Measurements from ENCODE around the gene FAP. TPM values are rescaled to one million over a fixed set of nuclear protein-coding genes. Genes with fewer than 3 reads are reported as not detected.

FAP gene
- total RNA-seq, 2 experiments from 2014 or later, result not detected

DNA sequence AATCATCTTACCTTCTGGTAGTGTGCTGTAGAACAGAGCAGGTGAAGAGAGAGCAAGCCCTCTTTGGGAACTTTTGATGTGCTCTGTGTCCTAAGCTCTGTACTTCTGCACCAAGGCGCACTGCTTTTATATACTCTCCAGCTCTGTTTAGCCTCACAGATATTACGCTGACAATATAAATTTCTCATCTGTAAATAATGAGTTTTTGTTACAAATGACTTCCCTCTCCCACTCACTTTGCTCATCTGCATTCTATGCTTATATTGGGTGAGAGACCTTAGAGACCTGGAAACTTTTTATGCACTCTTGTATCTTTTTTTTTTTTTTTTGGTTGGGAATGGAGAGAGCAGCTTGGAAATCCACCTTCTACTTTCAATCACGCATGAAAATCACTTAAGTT lies 91.1 kb downstream of the FAP start, which contains the start of gene GCG:
Gene GCG (minus strand): TSS at position 101 of the 400 bp plus-strand sequence. CDS start 3,069 bp downstream, outside the sequence.
- ChIA-PET CTCF (interaction anchor here (0.7 to 5.4 kb wide), 3 partner anchors 69 to 565 kb away, joined by 3 to 51 read pairs (median 11); no protein-coding TSS in a partner anchor), POLR2A (no interaction called here)
- H3K27me3 Mint-ChIP-seq (ENCODE audit: low read depth), result peaks cover 44% of the 10 kb centered on the region
- no peaks in the 10 kb centered on the region for H3K9me3 Mint-ChIP-seq (ENCODE audit: insufficient read depth)
- ATAC-seq (no peak), DNase-seq (no peak)
- H3K4me1 Mint-ChIP-seq (ENCODE audit: low read depth), result peaks cover 2% of the 10 kb centered on the region
- no peak within 1 kb of the TSS for H3K4me3 Mint-ChIP-seq
- no peaks in the 10 kb centered on the region for H3K36me3 Mint-ChIP-seq (ENCODE audit: low read depth)
- no peak within 1 kb of the TSS for H3K27ac Mint-ChIP-seq

DNA sequence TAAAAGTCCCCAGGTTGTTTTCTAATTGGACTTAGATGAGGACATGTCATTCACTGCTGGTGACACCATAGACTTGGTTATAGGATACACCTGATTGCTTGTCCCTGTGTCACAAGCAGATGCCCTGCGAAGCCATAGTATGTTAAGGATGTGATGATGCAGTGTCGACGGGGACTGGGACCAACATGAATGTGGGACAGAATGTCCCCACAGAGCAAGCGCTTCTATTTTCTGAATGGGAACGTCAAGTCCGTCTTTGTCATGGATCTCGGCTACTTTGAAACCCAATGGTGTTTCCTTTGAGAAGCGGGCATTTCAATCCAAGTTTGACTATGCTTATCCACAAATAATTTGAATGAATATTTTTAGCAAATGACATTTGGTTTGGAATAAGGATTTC lies 93.3 kb downstream of the FAP start:
- ChIA-PET POLR2A (no interaction called here), CTCF (interaction anchor here (1.5 kb wide), 2 partner anchors 9 to 72 kb away, joined by 3 read pairs; no protein-coding TSS in a partner anchor)
- no peaks in the 10 kb centered on the region for H3K9me3 Mint-ChIP-seq (ENCODE audit: insufficient read depth)
- peaks cover 48% of the 10 kb centered on the region for H3K27me3 Mint-ChIP-seq (ENCODE audit: low read depth)
- DNase-seq, result no peak
- no peak for ATAC-seq
- H3K27ac Mint-ChIP-seq, result no peak overlapping the region
- no peaks in the 10 kb centered on the region for H3K36me3 Mint-ChIP-seq (ENCODE audit: low read depth)
- H3K4me1 Mint-ChIP-seq (ENCODE audit: low read depth), result peaks cover 2% of the 10 kb centered on the region
- no peak overlapping the region for H3K4me3 Mint-ChIP-seq

DNA sequence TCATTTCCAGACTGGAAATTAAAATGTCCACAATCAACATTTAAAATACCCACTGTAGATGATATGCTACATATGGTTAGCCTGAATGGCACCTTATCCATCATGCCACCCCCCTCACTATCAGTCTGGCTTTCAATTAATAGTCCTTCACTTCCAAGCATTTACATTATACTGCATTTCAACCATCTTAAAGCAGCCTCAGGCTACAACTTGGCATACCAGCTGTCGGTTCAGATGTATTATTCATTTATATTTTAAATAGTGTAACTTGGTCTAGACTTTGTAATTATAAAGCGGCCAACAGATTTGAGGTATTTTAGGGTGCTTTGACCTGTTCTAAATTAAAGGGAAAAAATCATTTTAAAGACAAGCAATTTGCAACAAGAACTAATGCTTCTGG lies 93.8 kb downstream of the FAP start:
- no peak overlapping the region for H3K27ac Mint-ChIP-seq
- ChIA-PET POLR2A (no interaction called here), CTCF (interaction anchor here (1.0 to 1.5 kb wide), 3 partner anchors 10 to 149 kb away, joined by 3 read pairs; no protein-coding TSS in a partner anchor)
- peaks cover 2% of the 10 kb centered on the region for H3K4me1 Mint-ChIP-seq (ENCODE audit: low read depth)
- H3K4me3 Mint-ChIP-seq, result no peak overlapping the region
- ATAC-seq (no peak), DNase-seq (no peak)
- H3K27me3 Mint-ChIP-seq (ENCODE audit: low read depth), result peaks cover 46% of the 10 kb centered on the region
- H3K36me3 Mint-ChIP-seq (ENCODE audit: low read depth), result no peaks in the 10 kb centered on the region
- no peaks in the 10 kb centered on the region for H3K9me3 Mint-ChIP-seq (ENCODE audit: insufficient read depth)

DNA sequence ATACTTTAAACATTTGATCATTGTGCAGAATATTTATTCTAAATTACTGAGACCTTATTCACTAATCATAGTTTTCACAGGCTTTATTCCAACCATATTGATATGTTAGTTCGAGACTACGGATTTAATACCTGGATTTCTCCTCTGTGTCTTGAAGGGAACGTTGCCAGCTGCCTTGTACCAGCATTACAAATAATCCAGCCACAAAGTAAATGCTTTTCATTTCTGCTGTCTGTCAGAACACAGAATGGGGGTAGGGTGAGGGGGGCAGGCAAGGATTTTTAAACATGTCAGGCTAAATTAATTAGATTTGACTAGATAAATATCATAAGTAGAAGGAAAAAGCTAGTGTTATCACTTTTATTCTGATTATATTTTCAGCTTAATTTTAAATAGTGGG lies 94.3 kb downstream of the FAP start:
- POLR2A ChIA-PET, result no interaction called here
- Mint-ChIP-seq H3K27ac (no peak overlapping the region), H3K9me3 (ENCODE audit: insufficient read depth) (no peaks in the 10 kb centered on the region), H3K27me3 (ENCODE audit: low read depth) (peaks cover 43% of the 10 kb centered on the region), H3K4me3 (no peak overlapping the region), H3K4me1 (ENCODE audit: low read depth) (peaks cover 2% of the 10 kb centered on the region), H3K36me3 (ENCODE audit: low read depth) (no peaks in the 10 kb centered on the region)
- CTCF ChIA-PET, result interaction anchor here (1.0 to 1.5 kb wide), 3 partner anchors 10 to 202 kb away, joined by 3 to 4 read pairs (median 3); no protein-coding TSS in a partner anchor
- no peak for ATAC-seq
- no peak for DNase-seq

GRCh38 chr2:162143969-162144368 lies 99.3 kb downstream of the FAP start:
- H3K27ac Mint-ChIP-seq, result no peak overlapping the region
- H3K27me3 Mint-ChIP-seq (ENCODE audit: low read depth), result peaks cover 33% of the 10 kb centered on the region
- no peaks in the 10 kb centered on the region for H3K4me1 Mint-ChIP-seq (ENCODE audit: low read depth)
- ATAC-seq (no peak), DNase-seq (no peak)
- no peaks in the 10 kb centered on the region for H3K36me3 Mint-ChIP-seq (ENCODE audit: low read depth)
- no peak overlapping the region for H3K4me3 Mint-ChIP-seq
- POLR2A ChIA-PET, result no interaction called here
- H3K9me3 Mint-ChIP-seq (ENCODE audit: insufficient read depth), result no peaks in the 10 kb centered on the region
- CTCF ChIA-PET, result interaction anchor here (0.8 to 1.6 kb wide), 4 partner anchors 9 to 18 kb away, joined by 3 to 4 read pairs (median 4); no protein-coding TSS in a partner anchor

GRCh38 chr2:162138310-162138709 lies 104.9 kb downstream of the FAP start:
- DNase-seq (no peak), ATAC-seq (no peak)
- ChIA-PET POLR2A (no interaction called here), CTCF (interaction anchor here (1.2 to 2.3 kb wide), 2 partner anchors 12 to 16 kb away, joined by 3 to 12 read pairs; no protein-coding TSS in a partner anchor)
- H3K36me3 Mint-ChIP-seq (ENCODE audit: low read depth), result no peaks in the 10 kb centered on the region
- H3K4me1 Mint-ChIP-seq (ENCODE audit: low read depth), result no peaks in the 10 kb centered on the region
- no peak overlapping the region for H3K4me3 Mint-ChIP-seq
- H3K9me3 Mint-ChIP-seq (ENCODE audit: insufficient read depth), result no peaks in the 10 kb centered on the region
- no peak overlapping the region for H3K27ac Mint-ChIP-seq
- peaks cover 14% of the 10 kb centered on the region for H3K27me3 Mint-ChIP-seq (ENCODE audit: low read depth)

GRCh38 chr2:162127422-162127821 lies 115.8 kb downstream of the FAP start:
- Mint-ChIP-seq H3K9me3 (ENCODE audit: insufficient read depth) (no peaks in the 10 kb centered on the region), H3K36me3 (ENCODE audit: low read depth) (no peaks in the 10 kb centered on the region), H3K4me3 (no peak overlapping the region), H3K4me1 (ENCODE audit: low read depth) (peaks cover 26% of the 10 kb centered on the region), H3K27ac (no peak overlapping the region), H3K27me3 (ENCODE audit: low read depth) (peaks cover 10% of the 10 kb centered on the region)
- DNase-seq, result no peak
- POLR2A ChIA-PET, result no interaction called here
- CTCF ChIA-PET, result interaction anchor here (0.7 to 5.6 kb wide), 6 partner anchors 21 to 540 kb away, joined by 3 to 58 read pairs (median 8); no protein-coding TSS in a partner anchor
- ATAC-seq, result no peak

DNA sequence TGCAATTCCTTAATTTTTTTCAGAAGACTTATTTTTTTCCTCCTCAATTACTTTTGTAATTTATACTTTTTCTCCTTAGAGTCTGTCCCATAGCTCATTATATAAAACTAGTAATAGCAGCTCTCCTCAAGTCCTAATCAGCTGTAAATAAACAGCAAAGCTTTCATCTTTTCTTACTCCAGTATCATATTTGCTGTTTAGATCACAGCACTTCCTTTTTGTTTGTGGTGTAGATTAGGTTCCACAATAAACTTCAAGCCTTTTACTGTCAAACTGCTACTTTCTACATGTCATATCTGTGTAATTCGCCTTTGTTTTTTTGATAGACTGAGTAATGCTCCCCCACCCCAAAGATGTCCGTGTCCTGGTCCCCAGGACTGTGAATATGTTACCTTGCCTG lies 116.7 kb downstream of the FAP start:
- Mint-ChIP-seq H3K9me3 (ENCODE audit: insufficient read depth) (no peaks in the 10 kb centered on the region), H3K27me3 (ENCODE audit: low read depth) (peaks cover 9% of the 10 kb centered on the region), H3K4me1 (ENCODE audit: low read depth) (peaks cover 26% of the 10 kb centered on the region), H3K36me3 (ENCODE audit: low read depth) (no peaks in the 10 kb centered on the region), H3K27ac (peak overlapping the region; percentile 26), H3K4me3 (no peak overlapping the region)
- ChIA-PET CTCF (interaction anchor here (0.8 to 5.6 kb wide), 22 partner anchors 11 to 546 kb away, joined by 3 to 58 read pairs (median 4); partner anchors contain the start of gene DPP4), POLR2A (interaction anchor here (0.9 kb wide), 1 partner anchor 170 kb away, joined by 3 read pairs; no protein-coding TSS in a partner anchor)
- ATAC-seq (no peak), DNase-seq (no peak)

- ChIA-PET POLR2A (interaction anchor here (0.9 kb wide), 1 partner anchor 169 kb away, joined by 3 read pairs; no protein-coding TSS in a partner anchor), CTCF (interaction anchor here (0.7 to 5.6 kb wide), 22 partner anchors 11 to 546 kb away, joined by 3 to 58 read pairs (median 4); partner anchors contain the start of gene DPP4)
- H3K4me3 Mint-ChIP-seq, result no peak overlapping the region
- H3K36me3 Mint-ChIP-seq (ENCODE audit: low read depth), result no peaks in the 10 kb centered on the region
- H3K4me1 Mint-ChIP-seq (ENCODE audit: low read depth), result peaks cover 26% of the 10 kb centered on the region
- peak overlapping the region; percentile 26 for H3K27ac Mint-ChIP-seq
- ATAC-seq (no peak), DNase-seq (no peak)
- peaks cover 8% of the 10 kb centered on the region for H3K27me3 Mint-ChIP-seq (ENCODE audit: low read depth)
- H3K9me3 Mint-ChIP-seq (ENCODE audit: insufficient read depth), result no peaks in the 10 kb centered on the region
These were observed 117.1 kb downstream of the FAP start for GRCh38 chr2:162126111-162126519.

- Mint-ChIP-seq H3K4me1 (ENCODE audit: low read depth) (peaks cover 26% of the 10 kb centered on the region), H3K27ac (peak overlapping the region; percentile 51), H3K27me3 (ENCODE audit: low read depth) (peaks cover 6% of the 10 kb centered on the region), H3K4me3 (no peak overlapping the region), H3K36me3 (ENCODE audit: low read depth) (no peaks in the 10 kb centered on the region), H3K9me3 (ENCODE audit: insufficient read depth) (no peaks in the 10 kb centered on the region)
- no peak for DNase-seq
- ChIA-PET POLR2A (no interaction called here), CTCF (interaction anchor here (0.7 to 5.6 kb wide), 24 partner anchors 9 to 537 kb away, joined by 3 to 58 read pairs (median 4); partner anchors contain the start of gene DPP4)
- ATAC-seq, result no peak
These were observed 118.1 kb downstream of the FAP start for GRCh38 chr2:162125138-162125537.

DNA sequence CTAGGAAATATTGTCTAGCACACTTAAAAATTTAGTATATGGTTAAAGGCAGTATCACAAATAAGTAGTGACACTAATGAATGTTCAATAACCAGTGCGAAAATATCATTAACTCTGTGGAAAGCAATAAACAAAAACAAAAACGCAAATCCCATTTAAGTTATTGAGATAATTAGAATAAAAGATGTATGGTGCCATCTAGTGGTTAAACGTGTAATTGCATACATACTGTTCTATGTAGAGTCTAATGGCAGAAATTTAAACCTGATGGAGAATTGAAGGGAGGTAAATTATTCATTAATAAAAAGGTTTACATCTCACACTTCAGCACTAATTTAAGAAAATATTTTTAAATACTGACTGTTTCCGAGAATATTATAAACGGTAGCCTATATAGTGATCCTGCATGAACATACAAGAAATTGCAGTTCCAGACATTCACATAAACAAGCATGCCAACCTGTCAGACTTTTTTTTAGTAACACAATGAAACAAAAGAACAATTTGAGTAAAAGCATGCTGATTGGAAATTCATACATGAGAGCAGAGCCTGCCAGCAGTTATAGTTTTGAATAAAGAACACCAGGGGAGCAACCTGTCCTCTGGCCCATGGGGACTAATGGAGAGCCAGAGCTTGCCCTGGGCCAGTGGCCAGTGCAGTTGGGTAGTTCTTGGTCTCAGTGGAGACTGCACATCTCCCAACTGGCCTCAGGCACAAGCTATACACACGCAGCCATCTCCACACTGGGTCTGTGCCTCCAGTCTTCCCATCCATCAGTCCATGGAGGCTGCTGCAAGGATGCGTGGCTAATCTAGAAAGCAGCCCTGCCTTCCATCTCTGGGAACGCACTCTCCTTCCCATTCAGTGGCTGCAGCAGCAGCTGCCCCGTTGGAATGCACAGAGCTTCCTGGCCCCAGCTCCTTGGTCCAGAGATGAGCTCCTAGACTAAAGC lies 119.2 kb downstream of the FAP start:
- ATAC-seq, result peak; percentile 68
- no peak for DNase-seq
- Mint-ChIP-seq H3K4me3 (no peak overlapping the region), H3K27me3 (ENCODE audit: low read depth) (peaks cover 4% of the 10 kb centered on the region), H3K27ac (no peak overlapping the region), H3K9me3 (ENCODE audit: insufficient read depth) (no peaks in the 10 kb centered on the region), H3K4me1 (ENCODE audit: low read depth) (peaks cover 26% of the 10 kb centered on the region), H3K36me3 (ENCODE audit: low read depth) (no peaks in the 10 kb centered on the region)
- CTCF ChIA-PET, result interaction anchor here (0.8 to 5.6 kb wide), 20 partner anchors 8 to 536 kb away, joined by 3 to 58 read pairs (median 4); partner anchors contain the start of gene DPP4
- POLR2A ChIA-PET, result no interaction called here
